Activated T-cell treated with anti-CD3 and anti-CD28 coated beads, Interleukin-2, amount 50 U/mL, for 4 hours (primary cell): Measurements from ENCODE around the gene SLC25A17. TPM values are rescaled to one million over a fixed set of nuclear protein-coding genes. Genes with fewer than 3 reads are reported as not detected.
A peak's percentile ranks its signal among the peaks of the same experiment; 100 is the strongest.
"Not testable (repeated sequence)": the region's sequence is repeated elsewhere in the genome, so short reads cannot be mapped to it uniquely, and the experiment has no call there.

Experiments
- ATAC-seq, 2 donors: fragments of 200-7000 bp; cut with Tn5 transposase; one replicate each; pipeline ENCODE4 v1.10.0; 2021
- DNase-seq: peaks from one replicate; pipeline ENCODE4 v3.0.0-alpha.2; 2020
- H3K27me3 Mint-ChIP-seq: one replicate; pipeline ENCODE4 v1.8.0; 2021; ENCODE audit warnings: low read depth, mixed read lengths
- H3K36me3 Mint-ChIP-seq: one replicate; pipeline ENCODE4 v1.8.0; 2022; ENCODE audit warnings: mixed read lengths; ENCODE audit not compliant: insufficient read depth
- H3K4me1 Mint-ChIP-seq: one replicate; pipeline ENCODE4 v1.8.0; 2021; ENCODE audit warnings: low read depth, mixed read lengths
- H3K4me3 Mint-ChIP-seq: one replicate; pipeline ENCODE4 v1.8.0; 2021; ENCODE audit warnings: mild to moderate bottlenecking, moderate library complexity, mixed read lengths
- H3K9me3 Mint-ChIP-seq: one replicate; pipeline ENCODE4 v1.8.0; 2021; ENCODE audit warnings: mixed read lengths
- total RNA-seq, 3 donors: library from RNA; stranded (reverse); gene quantifications; one replicate each; pipeline ENCODE4 v1.2.1, GENCODE V29; 2021

The SLC25A17 gene
- total RNA-seq, 3 donors from 2014 or later: 30.1 to 38.4 (median 31.6) TPM

DNA sequence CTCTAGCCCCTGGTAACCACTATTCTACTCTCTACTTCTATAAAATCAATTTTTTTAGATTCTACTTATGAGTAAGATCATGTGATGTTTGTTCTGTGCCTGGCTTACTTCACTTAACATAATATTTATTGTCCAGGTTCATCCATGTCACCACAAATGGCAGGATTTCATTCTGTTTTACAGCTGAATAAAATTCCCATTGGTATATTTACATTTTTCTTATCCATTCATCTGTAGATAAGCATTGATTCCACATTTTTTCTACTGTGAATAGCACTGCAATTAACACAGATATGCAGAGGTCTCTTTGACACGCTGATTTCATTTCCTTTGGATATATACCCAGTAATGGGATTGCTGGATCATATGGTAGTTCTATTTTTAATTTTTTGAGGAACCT is 15.8 kb downstream of the SLC25A17 start:
- DNase-seq (no peak), ATAC-seq (no peak)
- Mint-ChIP-seq H3K4me3 (no peak overlapping the region), H3K36me3 (peaks cover 9% of the 10 kb centered on the region), H3K9me3 (no peaks in the 10 kb centered on the region), H3K27me3 (no peaks in the 10 kb centered on the region), H3K4me1 (peaks cover 9% of the 10 kb centered on the region)

DNA sequence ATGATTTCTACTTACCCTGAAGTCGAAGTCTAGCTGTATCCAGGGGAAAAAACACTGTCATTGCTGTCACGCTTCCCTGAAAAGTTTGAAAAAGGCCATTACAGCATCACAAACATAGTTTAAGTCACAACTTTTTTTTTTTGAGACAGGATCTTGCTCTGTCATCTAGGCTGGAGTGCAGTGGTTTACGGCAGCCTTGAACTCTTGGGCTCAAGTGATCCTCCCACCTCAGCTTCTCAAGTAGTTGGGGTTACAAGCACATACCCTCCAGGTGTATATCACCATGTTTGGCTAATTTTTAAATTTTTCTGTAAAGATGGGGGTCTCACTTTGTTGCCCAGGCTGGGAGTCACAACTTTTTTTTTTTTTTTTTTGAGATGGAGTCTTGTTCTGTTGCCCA is 20.1 kb downstream of the SLC25A17 start:
- no peak for ATAC-seq
- H3K4me1 Mint-ChIP-seq: no peaks in the 10 kb centered on the region
- H3K36me3 Mint-ChIP-seq: peaks cover 6% of the 10 kb centered on the region
- H3K4me3 Mint-ChIP-seq: no peak overlapping the region
- DNase-seq: no peak
- no peaks in the 10 kb centered on the region for H3K9me3 Mint-ChIP-seq
- no peaks in the 10 kb centered on the region for H3K27me3 Mint-ChIP-seq

DNA sequence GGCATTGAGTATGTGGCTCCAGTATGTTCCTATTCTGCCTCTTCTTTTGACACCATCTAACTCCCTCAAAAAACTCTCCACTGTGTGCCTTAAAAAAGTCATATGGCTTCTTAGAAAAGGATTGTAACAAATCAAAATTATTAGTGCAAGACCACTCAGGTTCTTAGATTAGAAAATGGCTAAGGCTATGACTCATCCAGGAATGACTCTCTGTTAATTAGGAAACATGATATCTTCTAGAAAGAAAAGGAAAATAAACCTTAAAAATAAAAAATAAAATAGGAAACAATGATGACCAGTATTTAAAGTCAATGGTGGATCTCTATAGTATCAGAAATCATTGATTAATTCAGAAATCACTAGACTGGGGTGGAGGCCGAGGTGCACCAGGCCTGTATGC is 21.7 kb downstream of the SLC25A17 start:
- no peak for DNase-seq
- no peaks in the 10 kb centered on the region for H3K4me1 Mint-ChIP-seq

DNA sequence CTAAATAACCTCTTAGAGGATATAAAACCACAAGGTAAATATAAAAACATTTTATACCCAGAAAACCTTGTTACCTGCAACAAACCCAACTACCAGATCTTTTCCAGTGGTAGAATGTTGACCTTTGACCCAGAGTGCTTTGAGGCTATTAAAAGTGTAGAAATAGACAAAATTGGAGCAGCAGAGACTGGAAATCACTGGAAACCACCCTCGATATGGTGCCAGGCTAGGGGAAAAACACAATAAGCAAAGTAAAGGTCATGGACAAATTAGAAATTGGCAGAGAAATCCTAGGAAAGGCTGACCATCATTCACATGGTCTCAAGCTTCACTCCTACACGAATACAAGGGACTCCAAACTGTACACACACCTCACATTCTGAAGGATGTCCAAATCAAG is 26.7 kb downstream of the SLC25A17 start:
- H3K27me3 Mint-ChIP-seq: no peaks in the 10 kb centered on the region
- H3K9me3 Mint-ChIP-seq: no peaks in the 10 kb centered on the region
- no peak for ATAC-seq
- H3K36me3 Mint-ChIP-seq: peaks cover 28% of the 10 kb centered on the region
- H3K4me1 Mint-ChIP-seq: no peaks in the 10 kb centered on the region
- DNase-seq: no peak
- H3K4me3 Mint-ChIP-seq: no peak overlapping the region

More for the DNA sequence above, 21.7 kb downstream of the SLC25A17 start:
- no peak overlapping the region for H3K4me3 Mint-ChIP-seq
- H3K36me3 Mint-ChIP-seq: peaks cover 17% of the 10 kb centered on the region
- ATAC-seq: no peak
- H3K27me3 Mint-ChIP-seq: no peaks in the 10 kb centered on the region
- H3K9me3 Mint-ChIP-seq: no peaks in the 10 kb centered on the region

DNA sequence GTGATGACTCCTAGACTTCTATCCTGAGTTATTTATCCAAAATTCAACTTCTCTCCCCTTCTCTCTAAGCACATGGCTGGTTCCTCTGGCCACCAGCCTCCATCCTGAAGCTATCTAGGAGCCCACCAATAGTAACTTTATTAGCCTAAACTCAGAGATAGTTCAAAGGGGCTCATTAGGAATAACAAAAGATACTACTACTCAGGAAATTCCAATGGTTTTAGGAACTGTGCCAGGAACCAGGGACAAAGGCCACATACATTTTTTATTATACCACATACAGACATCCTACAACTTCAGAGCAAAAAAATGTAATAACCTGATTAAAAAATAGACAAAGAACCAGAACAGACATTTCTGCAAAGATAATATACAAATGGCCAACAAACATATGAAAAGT is 27.9 kb downstream of the SLC25A17 start:
- DNase-seq: no peak
- Mint-ChIP-seq H3K9me3 (no peaks in the 10 kb centered on the region), H3K4me3 (no peak overlapping the region), H3K27me3 (no peaks in the 10 kb centered on the region), H3K4me1 (no peaks in the 10 kb centered on the region), H3K36me3 (peaks cover 38% of the 10 kb centered on the region)
- no peak for ATAC-seq

DNA sequence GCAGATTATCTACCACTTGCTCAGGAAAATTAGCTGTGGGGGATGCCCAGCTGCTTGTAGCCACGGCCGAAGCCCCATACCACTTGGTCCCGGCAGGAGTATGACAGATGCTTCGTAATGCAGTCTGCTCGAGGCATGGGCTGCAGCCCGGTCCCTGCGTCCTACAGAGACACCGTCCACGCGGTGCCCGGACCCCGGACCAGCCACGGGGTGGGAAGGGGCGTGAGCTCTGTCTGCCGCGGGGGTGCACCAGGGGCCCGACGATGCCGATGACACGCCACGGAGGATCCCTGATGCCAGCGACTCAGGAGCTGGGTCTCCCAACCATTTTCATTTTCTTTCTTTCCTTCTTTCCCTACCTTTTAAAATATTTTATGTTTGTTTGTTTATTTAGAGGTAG is 30.0 kb downstream of the SLC25A17 start:
- H3K4me3 Mint-ChIP-seq: no peak overlapping the region
- no peaks in the 10 kb centered on the region for H3K4me1 Mint-ChIP-seq
- no peak for DNase-seq
- no peak for ATAC-seq
- H3K9me3 Mint-ChIP-seq: no peaks in the 10 kb centered on the region
- H3K36me3 Mint-ChIP-seq: peaks cover 38% of the 10 kb centered on the region
- H3K27me3 Mint-ChIP-seq: no peaks in the 10 kb centered on the region

DNA sequence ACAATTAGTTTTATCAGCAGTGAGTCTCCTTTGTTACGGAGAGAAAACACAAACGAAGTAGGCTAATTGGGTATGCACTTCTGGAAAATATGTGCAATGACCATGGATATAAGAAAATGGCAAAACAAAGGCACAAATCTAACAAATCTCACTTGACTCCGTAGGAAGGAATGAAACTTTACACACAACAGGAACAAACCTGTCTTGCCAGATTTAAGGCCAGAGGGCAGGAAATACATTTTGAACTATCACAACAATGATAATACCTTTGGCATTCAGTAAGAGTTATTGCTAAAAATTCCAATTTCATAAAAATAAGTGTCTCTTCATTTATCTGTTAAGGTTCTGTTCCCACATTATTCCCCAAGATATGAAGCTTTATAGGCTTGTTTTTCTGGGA is 36.6 kb downstream of the SLC25A17 start:
- Mint-ChIP-seq H3K9me3 (no peaks in the 10 kb centered on the region), H3K36me3 (peaks cover 31% of the 10 kb centered on the region), H3K4me1 (no peaks in the 10 kb centered on the region), H3K27me3 (no peaks in the 10 kb centered on the region), H3K4me3 (no peak overlapping the region)
- DNase-seq (no peak), ATAC-seq (no peak)

DNA sequence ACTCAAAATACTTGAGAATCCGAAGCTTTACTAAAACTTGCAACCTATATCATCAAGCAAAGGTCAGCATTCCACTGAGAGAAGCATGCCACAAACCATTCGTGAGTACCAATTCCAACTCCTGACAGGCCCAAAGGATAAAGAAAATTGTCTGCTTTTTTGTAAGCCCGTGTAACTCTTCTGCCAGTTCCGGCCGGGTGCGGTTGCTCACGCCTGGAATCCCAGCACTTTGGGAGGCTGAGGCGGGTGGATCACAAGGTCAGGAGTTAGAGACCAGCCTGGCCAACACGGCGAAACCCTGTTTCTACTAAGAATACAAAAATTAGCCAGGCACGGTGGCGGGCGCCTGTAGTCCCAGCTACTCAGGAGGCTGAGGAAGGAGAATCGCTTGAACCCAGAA is 37.4 kb downstream of the SLC25A17 start:
- H3K4me1 Mint-ChIP-seq: not testable (repeated sequence)

DNA sequence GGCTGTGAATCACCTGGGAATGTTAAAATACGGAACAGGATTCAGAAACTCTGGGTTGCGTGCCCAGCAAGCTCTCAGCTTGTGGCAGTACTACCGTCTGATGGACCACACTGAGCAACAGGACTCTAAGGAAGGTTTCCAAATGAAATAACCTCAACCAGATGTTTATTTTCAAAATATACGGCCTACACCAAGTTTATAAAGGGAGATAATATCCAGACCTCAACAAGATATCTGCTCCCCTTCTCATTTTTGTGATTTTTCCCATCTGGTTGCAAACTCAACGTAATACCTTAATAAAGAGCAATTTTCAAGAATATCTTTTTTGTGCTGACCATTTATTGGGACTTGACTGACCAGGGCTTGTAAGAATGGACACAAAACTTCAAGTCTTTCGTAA is 49.4 kb downstream of the SLC25A17 start:
- Mint-ChIP-seq H3K4me3 (no peak overlapping the region), H3K9me3 (no peaks in the 10 kb centered on the region), H3K27me3 (no peaks in the 10 kb centered on the region), H3K4me1 (peaks cover 9% of the 10 kb centered on the region), H3K36me3 (peaks cover 22% of the 10 kb centered on the region)
- no peak for ATAC-seq
- no peak for DNase-seq

More for the DNA sequence above, 37.4 kb downstream of the SLC25A17 start:
- H3K4me3 Mint-ChIP-seq, DNase-seq, ATAC-seq, H3K27me3 Mint-ChIP-seq, H3K9me3 Mint-ChIP-seq: not testable (repeated sequence)
- peaks cover 32% of the 10 kb centered on the region for H3K36me3 Mint-ChIP-seq

DNA sequence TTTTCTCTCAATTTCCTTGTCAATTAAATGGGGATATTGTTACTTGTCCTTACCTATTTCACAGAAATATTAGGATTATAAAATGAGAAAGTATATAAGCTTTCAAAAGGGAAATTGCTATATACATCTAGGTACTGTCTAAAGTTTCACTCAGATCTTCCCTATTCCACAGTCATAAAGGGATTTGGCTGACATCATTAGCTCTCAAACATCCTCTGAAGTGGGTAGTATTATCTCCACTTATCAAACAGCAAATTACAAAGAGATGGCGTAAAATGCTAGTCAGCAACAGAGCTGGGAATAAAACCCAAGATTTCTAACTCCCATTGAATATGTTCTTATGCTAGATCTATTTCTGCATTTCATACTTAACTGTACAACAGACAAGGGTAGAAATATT is 50.9 kb downstream of the SLC25A17 start:
- H3K36me3 Mint-ChIP-seq: peaks cover 15% of the 10 kb centered on the region
- ATAC-seq (no peak), DNase-seq (no peak)
- H3K27me3 Mint-ChIP-seq: no peaks in the 10 kb centered on the region
- peaks cover 13% of the 10 kb centered on the region for H3K4me1 Mint-ChIP-seq
- H3K9me3 Mint-ChIP-seq: no peaks in the 10 kb centered on the region
- no peak overlapping the region for H3K4me3 Mint-ChIP-seq

DNA sequence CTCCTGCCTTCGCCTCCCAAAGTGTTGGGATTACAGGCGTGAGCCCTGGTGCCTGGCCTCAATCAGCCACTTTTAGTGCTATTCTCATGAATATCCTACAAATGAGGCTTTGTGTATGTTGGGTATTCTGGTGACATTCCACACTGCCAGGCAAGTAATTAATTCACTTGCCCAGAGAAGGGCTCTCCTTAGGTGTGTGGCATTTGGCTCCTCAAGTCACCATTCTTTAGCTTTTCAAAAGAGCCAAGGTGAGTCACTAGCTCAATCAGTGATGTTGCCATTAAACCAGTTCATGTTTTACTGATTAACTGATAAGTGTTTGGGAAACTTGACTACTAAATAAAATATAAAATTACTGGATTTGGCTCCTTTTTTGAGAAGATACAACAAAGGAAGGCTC is 52.2 kb downstream of the SLC25A17 start:
- Mint-ChIP-seq H3K4me1 (peaks cover 16% of the 10 kb centered on the region), H3K4me3 (no peak overlapping the region), H3K9me3 (no peaks in the 10 kb centered on the region), H3K36me3 (peaks cover 15% of the 10 kb centered on the region), H3K27me3 (no peaks in the 10 kb centered on the region)
- DNase-seq (no peak), ATAC-seq (no peak)

DNA sequence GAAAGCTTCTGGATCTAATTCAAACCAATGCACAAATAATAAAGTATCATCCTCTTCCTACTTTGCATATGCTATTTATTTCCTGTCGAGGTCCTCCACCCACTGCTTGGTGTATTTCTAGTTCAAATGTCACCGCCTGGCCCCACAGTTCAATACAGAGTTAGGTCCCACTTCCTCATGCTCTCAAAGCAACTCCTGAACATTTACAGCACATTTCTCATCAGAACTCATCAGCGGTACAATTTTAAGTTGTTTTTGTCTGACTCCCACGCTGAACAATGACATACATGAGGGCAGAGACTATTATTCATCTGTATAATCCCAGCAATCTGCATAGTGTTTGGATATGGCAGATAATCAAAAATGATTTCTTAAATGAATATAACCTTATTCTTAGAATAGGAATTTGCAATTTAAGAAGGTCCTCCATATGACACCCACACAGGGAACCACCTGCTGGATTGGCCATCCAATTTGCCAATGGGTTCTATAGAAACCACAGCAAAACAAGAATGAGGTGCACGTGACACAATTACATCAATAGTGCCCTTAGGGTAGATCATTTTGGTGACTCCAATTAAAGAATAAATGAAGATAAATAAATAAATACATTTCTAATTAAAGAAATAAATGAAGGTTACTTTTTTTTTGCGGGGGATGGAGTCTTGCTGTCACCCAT is 54.2 kb downstream of the SLC25A17 start:
- ATAC-seq (peak; percentile 43 to 78), DNase-seq (peak; percentile 6)
- peaks cover 16% of the 10 kb centered on the region for H3K4me1 Mint-ChIP-seq
- peaks cover 5% of the 10 kb centered on the region for H3K36me3 Mint-ChIP-seq
- no peaks in the 10 kb centered on the region for H3K9me3 Mint-ChIP-seq
- H3K27me3 Mint-ChIP-seq: no peaks in the 10 kb centered on the region
- H3K4me3 Mint-ChIP-seq: no peak overlapping the region

DNA sequence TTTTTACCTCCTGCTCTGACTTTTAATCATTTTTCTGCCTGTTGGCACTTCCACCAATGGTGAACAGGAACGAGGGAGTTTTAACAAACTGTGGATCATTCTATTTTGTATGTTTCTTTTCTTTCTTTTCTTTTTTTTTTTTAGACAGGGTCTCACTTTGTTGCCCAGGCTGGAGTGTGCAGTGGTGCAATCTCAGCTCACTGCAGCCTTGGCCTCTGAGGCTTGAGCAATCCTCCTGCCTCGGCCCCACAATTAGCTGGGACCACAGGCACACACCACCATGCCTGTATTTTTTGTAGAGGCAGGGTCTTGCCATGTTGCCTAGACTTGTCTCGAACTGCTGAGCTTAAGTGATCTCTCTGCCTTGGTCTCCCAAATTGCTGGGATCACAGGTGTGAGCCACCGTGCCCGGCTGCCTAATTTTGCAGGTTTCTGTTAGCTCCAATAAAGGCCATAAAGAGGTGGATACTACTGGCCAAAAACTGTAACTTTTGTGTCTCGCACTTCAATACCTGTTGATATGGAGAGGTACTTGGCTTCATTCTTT is 59.8 kb downstream of the SLC25A17 start:
- H3K36me3 Mint-ChIP-seq: no peaks in the 10 kb centered on the region
- ATAC-seq (no peak), DNase-seq (no peak)
- peaks cover 5% of the 10 kb centered on the region for H3K4me1 Mint-ChIP-seq
- H3K4me3 Mint-ChIP-seq: no peak overlapping the region
- no peaks in the 10 kb centered on the region for H3K9me3 Mint-ChIP-seq
- no peaks in the 10 kb centered on the region for H3K27me3 Mint-ChIP-seq

DNA sequence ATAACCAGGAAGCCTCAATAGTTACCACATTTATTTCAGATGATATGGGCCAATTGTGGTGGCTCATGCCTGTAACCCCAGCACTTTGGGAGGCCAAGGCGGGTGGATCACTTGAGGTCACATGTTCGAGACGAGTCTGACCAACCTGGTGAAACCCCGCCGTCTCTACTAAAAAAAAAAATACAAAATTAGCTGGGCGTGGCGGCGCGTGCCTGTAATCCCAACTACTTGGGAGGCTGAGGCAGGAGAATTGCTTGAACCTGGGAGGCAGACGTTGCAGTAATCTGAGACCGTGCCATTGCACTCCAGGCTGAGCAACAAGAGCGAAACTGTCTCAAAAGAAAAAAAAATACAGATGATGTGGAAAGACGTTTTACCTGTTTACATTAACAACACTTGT is 60.3 kb downstream of the SLC25A17 start:
- H3K4me3 Mint-ChIP-seq, H3K36me3 Mint-ChIP-seq, H3K9me3 Mint-ChIP-seq, DNase-seq, H3K27me3 Mint-ChIP-seq, ATAC-seq, H3K4me1 Mint-ChIP-seq: not testable (repeated sequence)

DNA sequence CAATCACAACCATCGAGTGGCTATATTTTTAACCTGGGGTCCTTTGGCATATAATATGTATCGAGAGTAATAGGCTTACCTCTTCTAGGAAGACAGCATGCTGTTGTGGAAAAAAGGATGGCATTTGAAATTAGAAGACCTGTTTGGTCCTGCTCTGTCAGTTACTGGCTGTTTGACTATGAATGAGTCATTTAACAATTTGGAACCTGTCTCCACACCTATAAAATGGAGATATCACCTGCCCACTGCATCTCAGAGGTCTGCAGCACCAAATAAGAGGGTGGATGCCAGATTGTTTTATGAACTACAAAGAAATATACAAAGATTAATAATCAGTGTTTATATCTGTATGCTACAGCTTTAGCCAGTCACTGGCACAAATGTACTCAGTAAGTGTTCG is 60.8 kb downstream of the SLC25A17 start:
- Mint-ChIP-seq H3K4me3 (no peak overlapping the region), H3K9me3 (no peaks in the 10 kb centered on the region), H3K4me1 (peaks cover 2% of the 10 kb centered on the region), H3K27me3 (no peaks in the 10 kb centered on the region), H3K36me3 (no peaks in the 10 kb centered on the region)
- no peak for ATAC-seq
- no peak for DNase-seq
